Testis (tissue), 2 donors: Measurements from ENCODE around the gene USF1.

Experiments
- POLR2A ChIP-seq: fragments of 450-650 bp; IDR thresholded peaks from one replicate; pipeline ENCODE4 v1.6.1; 2017; ENCODE audit warnings: antibody characterized with exemption, mild to moderate bottlenecking, moderate library complexity
- TF ChIP-seq, protein P1 (sequence below), 3 experiments: fragments of 450-650 bp in 2 of 3; fragments of 200-600 bp in 1 of 3; sonication (generic) in 1 of 3; IDR thresholded peaks; one replicate each; pipeline ENCODE4 v1.5.1; 2016 to 2019; ENCODE audit warnings: antibody characterized with exemption in 3 of 3, mild to moderate bottlenecking in 2 of 3, moderate library complexity in 1 of 3

DNA sequence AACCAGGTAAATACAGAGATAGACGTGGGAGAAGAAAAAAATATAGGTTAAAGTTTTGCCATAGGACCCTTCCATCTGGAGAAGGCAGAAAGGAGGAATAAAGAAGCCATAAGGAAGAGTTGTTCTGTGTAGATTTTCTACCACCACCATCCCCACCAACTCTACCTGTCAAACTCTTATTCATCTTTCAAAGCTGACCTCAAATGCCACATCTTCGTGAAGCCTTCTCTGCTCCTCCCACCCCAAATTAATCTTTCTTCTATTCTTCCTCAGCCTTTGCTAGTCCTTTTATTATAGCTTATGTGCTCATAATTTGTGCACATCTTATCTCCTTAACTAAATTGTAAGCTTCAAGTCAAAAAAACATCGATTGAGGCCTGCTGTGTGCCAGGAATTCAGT lies 44.8 kb upstream of the USF1 start:
- TF ChIP-seq, protein P1, sequence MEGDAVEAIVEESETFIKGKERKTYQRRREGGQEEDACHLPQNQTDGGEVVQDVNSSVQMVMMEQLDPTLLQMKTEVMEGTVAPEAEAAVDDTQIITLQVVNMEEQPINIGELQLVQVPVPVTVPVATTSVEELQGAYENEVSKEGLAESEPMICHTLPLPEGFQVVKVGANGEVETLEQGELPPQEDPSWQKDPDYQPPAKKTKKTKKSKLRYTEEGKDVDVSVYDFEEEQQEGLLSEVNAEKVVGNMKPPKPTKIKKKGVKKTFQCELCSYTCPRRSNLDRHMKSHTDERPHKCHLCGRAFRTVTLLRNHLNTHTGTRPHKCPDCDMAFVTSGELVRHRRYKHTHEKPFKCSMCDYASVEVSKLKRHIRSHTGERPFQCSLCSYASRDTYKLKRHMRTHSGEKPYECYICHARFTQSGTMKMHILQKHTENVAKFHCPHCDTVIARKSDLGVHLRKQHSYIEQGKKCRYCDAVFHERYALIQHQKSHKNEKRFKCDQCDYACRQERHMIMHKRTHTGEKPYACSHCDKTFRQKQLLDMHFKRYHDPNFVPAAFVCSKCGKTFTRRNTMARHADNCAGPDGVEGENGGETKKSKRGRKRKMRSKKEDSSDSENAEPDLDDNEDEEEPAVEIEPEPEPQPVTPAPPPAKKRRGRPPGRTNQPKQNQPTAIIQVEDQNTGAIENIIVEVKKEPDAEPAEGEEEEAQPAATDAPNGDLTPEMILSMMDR (IDR thresholded peaks at IDR 0.05), result no peak
- TF ChIP-seq POLR2A, result no peak
